BJ (cell line): ENCODE results near the gene FOXF1. TPM values are rescaled to one million over a fixed set of nuclear protein-coding genes. Genes with fewer than 3 reads are reported as not detected.

ENCODE experiments used
- CTCF ChIA-PET: fragments of 350-600 bp; formaldehyde crosslinking; extraction: SDS; loops from one replicate; lab custom pipeline; 2021; ENCODE audit warnings: antibody characterized with exemption, inconsistent platforms; lab: Yijun Ruan, JAX
- POLR2A ChIA-PET: fragments of 300-600 bp; sonication (Branson Sonifier 250); formaldehyde crosslinking; extraction: SDS; loops from one replicate; lab custom pipeline; 2021; ENCODE audit warnings: antibody characterized with exemption; lab: Charles Lee
- DNase-seq: peaks from one replicate; pipeline ENCODE4 v3.0.0-alpha.2; 2011; ENCODE audit warnings: low read depth
- H3K27me3 ChIP-seq: 2 replicates; pipeline ENCODE4 v1.6.0; 2011; ENCODE audit warnings: low read length; ENCODE audit not compliant: control insufficient read depth, insufficient read depth
- H3K36me3 ChIP-seq: 2 replicates; pipeline ENCODE4 v1.5.1; 2011; ENCODE audit warnings: low read length; ENCODE audit not compliant: control insufficient read depth, insufficient read depth
- H3K4me3 ChIP-seq: 2 replicates; pipeline ENCODE4 v1.5.1; 2011; ENCODE audit warnings: low read depth, mild to moderate bottlenecking, control low read depth, low read length
- polyA plus RNA-seq: library from polyadenylated mRNA; depleted of rRNA; stranded (reverse); fragments of >200 nt; gene quantifications from 2 replicates; pipeline ENCODE4 v1.2.3, GENCODE V29; 2011
- TF ChIP-seq, protein P1 (sequence below): IDR thresholded peaks from 2 replicates; pipeline ENCODE4 v1.5.1; 2011; ENCODE audit warnings: low read depth, mild to moderate bottlenecking, control low read depth, inconsistent platforms, low read length, moderate library complexity; ENCODE audit not compliant: insufficient read depth

The FOXF1 gene
- polyA plus RNA-seq, 1 experiment: 7.7 TPM

DNA sequence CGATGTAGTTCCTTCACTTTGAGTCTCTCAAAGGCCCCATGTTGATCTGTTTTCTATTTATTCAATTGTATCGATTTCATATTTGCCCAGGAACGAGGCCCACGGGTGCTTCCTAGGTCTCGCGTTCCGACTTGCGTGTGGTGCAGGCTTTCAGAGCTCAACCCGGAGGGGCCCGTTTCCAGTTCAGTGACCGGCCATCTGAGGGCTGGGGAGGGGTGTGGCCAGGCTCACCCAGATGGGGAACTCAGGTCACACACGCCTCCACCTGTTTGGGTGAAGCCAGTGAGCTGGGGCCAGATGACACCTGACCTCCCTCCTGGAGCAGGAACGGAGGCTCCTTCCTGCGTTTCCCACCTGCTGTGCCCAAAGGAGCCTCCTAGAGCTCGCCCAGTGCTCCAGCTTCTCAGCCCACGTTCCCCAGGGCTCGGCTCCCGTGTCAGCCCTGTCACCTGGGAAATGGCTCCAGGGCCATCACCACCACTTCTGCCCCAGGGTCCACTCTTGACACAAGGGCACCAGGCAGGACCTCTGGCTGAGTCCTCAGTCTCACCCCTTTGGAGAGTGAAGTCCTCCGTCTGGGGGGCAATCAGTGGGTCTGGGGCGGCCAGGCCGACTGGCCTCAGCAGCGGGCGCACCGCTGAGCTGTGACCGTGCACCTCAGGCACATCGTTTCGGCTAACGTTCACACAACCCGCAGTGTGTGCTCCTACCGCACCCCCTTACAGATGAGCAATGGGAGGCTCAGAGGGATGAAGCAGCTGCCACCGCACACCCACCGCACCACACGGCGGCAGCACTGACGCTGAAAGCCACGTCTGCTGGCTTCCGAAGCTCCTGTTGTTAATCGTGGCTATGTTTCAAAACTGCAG, 18.0 kb downstream of the FOXF1 start:
- TF ChIP-seq, protein P1, sequence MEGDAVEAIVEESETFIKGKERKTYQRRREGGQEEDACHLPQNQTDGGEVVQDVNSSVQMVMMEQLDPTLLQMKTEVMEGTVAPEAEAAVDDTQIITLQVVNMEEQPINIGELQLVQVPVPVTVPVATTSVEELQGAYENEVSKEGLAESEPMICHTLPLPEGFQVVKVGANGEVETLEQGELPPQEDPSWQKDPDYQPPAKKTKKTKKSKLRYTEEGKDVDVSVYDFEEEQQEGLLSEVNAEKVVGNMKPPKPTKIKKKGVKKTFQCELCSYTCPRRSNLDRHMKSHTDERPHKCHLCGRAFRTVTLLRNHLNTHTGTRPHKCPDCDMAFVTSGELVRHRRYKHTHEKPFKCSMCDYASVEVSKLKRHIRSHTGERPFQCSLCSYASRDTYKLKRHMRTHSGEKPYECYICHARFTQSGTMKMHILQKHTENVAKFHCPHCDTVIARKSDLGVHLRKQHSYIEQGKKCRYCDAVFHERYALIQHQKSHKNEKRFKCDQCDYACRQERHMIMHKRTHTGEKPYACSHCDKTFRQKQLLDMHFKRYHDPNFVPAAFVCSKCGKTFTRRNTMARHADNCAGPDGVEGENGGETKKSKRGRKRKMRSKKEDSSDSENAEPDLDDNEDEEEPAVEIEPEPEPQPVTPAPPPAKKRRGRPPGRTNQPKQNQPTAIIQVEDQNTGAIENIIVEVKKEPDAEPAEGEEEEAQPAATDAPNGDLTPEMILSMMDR: no peak
- ChIA-PET CTCF (interaction anchor here (0.9 to 3.5 kb wide), 4 partner anchors 10 to 453 kb away, joined by 3 to 18 read pairs (median 3); no protein-coding TSS in a partner anchor), POLR2A (no interaction called here)
- Histone ChIP-seq H3K27me3 (peaks cover 3% of the 10 kb centered on the region; the same call in 1 of the 2 replicates), H3K36me3 (peaks cover 1% of the 10 kb centered on the region; the same call in 1 of the 2 replicates), H3K4me3 (no peak overlapping the region)
- no peak for DNase-seq

DNA sequence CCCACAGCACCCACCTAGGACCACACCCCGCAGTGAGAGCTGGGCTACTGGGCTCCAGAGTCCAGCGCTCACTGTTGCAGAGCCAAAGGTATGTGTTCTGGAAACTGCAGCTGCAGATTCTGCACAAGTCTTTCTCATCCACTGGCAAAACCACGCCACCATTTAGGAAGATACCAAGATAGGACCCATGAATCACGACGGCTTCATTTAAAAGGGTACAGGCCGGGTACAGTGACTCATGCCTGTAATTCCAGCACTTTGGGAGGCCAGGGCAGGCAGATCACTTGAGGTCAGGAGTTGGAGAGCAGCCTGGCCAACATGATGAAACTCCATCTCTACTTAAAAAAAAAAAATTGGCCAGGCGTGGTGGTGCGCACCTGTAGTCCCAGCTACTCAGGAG, 18.8 kb downstream of the FOXF1 start:
- no peak for DNase-seq
- peaks cover 1% of the 10 kb centered on the region; the same call in 1 of the 2 replicates for H3K36me3 ChIP-seq
- CTCF ChIA-PET: interaction anchor here (0.6 to 3.5 kb wide), 6 partner anchors 8 to 483 kb away, joined by 3 to 18 read pairs (median 4); no protein-coding TSS in a partner anchor
- TF ChIP-seq, protein P1: no peak
- POLR2A ChIA-PET: no interaction called here
- no peak overlapping the region for H3K4me3 ChIP-seq
- peaks cover 3% of the 10 kb centered on the region; the same call in 1 of the 2 replicates for H3K27me3 ChIP-seq

DNA sequence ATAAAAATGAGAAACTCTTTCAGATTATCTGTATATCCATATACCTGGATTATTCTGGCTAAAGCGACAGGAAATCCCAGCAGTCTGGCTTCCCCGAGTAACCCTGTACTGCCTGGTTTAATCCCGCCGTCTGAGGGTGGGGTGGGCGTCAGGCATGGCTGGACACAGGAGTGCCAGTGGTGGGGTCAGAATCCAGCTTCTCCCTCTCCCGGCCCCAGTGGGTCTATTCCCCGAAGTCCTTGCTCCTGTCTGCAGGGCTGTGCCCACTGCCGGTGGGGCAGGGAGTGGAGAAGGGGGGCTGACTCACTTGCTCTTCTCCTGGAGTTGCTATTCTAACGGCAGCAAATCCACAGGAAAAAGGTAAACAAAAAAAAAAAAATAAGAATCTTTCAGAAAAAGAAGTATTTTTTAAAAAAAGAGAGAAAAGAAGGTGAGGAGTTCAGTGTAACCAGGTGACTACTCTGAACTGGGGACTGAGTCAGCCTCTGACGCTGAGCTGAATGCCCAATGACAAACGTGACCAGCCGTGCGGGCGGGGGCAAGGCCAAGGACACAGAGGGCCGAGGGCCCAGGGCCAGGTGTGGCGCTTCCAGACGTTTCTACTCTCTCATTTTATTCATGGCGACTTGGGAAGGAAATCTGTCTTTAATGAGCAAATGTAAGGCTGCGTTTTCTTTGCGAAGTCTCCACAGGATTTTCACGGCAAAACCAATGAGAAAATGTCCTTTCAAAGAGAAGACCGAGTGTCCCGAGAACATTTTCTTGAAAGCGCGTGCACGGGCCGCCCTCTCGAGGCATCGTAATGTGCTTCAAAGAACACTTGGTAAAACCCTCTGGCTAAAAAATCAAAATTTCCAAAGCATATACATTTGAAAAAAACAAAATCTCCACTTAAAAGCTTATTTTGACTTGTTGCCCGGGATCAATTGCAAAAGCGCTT, 20.2 kb downstream of the FOXF1 start:
- no peaks in the 10 kb centered on the region for H3K27me3 ChIP-seq

DNA sequence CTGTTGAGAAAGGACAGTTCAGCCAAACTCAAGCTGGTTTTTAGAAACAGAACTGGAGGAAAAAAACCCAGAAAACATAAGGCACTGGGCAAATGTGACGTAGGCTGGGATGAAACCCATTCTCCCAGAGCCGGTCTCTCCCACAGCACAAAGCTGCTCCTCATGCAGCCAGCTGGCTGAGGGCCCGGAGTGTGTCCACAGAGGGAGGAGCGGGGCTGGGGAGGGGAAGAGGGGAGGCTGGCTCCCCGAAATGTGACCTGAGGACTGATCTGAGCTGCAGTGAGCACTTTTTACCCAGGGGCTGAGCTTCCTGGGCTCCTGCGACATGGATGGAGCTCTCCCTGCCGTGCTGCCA, 20.8 kb downstream of the FOXF1 start:
- ChIA-PET CTCF (interaction anchor here (0.7 to 0.8 kb wide), 2 partner anchors 13 to 458 kb away, joined by 3 read pairs; no protein-coding TSS in a partner anchor), POLR2A (no interaction called here)
- Histone ChIP-seq H3K27me3 (no peaks in the 10 kb centered on the region), H3K36me3 (peaks cover 3% of the 10 kb centered on the region), H3K4me3 (no peak overlapping the region)
- DNase-seq: no peak
- TF ChIP-seq, protein P1: no peak

More for the DNA sequence above, 20.2 kb downstream of the FOXF1 start:
- ChIA-PET POLR2A (no interaction called here), CTCF (interaction anchor here (0.7 to 0.8 kb wide), 2 partner anchors 12 to 457 kb away, joined by 3 read pairs; no protein-coding TSS in a partner anchor)
- Histone ChIP-seq H3K4me3 (no peak overlapping the region), H3K36me3 (peaks cover 1% of the 10 kb centered on the region; the same call in 1 of the 2 replicates)
- TF ChIP-seq, protein P1: no peak
- DNase-seq: no peak
